NCI-H446 (cell line): ENCODE data around the gene C1QTNF6.

Experiments used
- DNase-seq, 2 experiments: peaks; one replicate each; lab custom pipeline; 2025; lab: John Stamatoyannopoulos, UW

The C1QTNF6 gene

GRCh38 chr22:37223965-37224551 lies 36.0 kb upstream of the C1QTNF6 start:
- DNase-seq = no peak

GRCh38 chr22:37222440-37222971 lies 34.5 kb upstream of the C1QTNF6 start:
- no peak for DNase-seq

- DNase-seq = no peak
These were observed 33.6 kb upstream of the C1QTNF6 start for GRCh38 chr22:37221424-37222333.

- DNase-seq = no peak
These were observed 32.5 kb upstream of the C1QTNF6 start for GRCh38 chr22:37220543-37220981.

GRCh38 chr22:37219533-37219932 lies 31.5 kb upstream of the C1QTNF6 start:
- DNase-seq = no peak

GRCh38 chr22:37218771-37219411 lies 30.8 kb upstream of the C1QTNF6 start:
- DNase-seq = no peak

GRCh38 chr22:37218399-37218770 lies 30.3 kb upstream of the C1QTNF6 start:
- DNase-seq = no peak

GRCh38 chr22:37215890-37216289 lies 27.8 kb upstream of the C1QTNF6 start:
- DNase-seq = no peak

- no peak for DNase-seq
These were observed 26.6 kb upstream of the C1QTNF6 start for GRCh38 chr22:37214731-37215030.

GRCh38 chr22:37213941-37214730 lies 26.1 kb upstream of the C1QTNF6 start:
- no peak for DNase-seq

GRCh38 chr22:37213218-37213855 lies 25.3 kb upstream of the C1QTNF6 start:
- no peak for DNase-seq

- no peak for DNase-seq
These were observed 24.3 kb upstream of the C1QTNF6 start, which contains the start of gene SSTR3 for GRCh38 chr22:37212174-37212906. Gene SSTR3 (minus strand): TSS chr22:37212477. CDS start chr22:37207803, 4,674 bp downstream.

GRCh38 chr22:37211866-37212173 lies 23.8 kb upstream of the C1QTNF6 start:
- no peak for DNase-seq

GRCh38 chr22:37211075-37211865 lies 23.2 kb upstream of the C1QTNF6 start:
- no peak for DNase-seq

GRCh38 chr22:37210041-37210803 lies 22.2 kb upstream of the C1QTNF6 start:
- DNase-seq = no peak

- DNase-seq = no peak
These were observed 21.2 kb upstream of the C1QTNF6 start for GRCh38 chr22:37209140-37209845.

- DNase-seq = no peak
These were observed 20.5 kb upstream of the C1QTNF6 start for GRCh38 chr22:37208401-37209139.

GRCh38 chr22:37207981-37208380 lies 19.9 kb upstream of the C1QTNF6 start:
- DNase-seq = no peak
